Ishikawa (cell line): ENCODE data around the gene PGA4.

Experiments used
- CEBPB ChIP-seq: IDR thresholded peaks from 2 replicates; pipeline ENCODE4 v1.6.1; 2012
- CREB1 ChIP-seq: IDR thresholded peaks from 2 replicates; pipeline ENCODE4 v1.6.1; 2012; ENCODE audit warnings: low read depth
- FOXM1 ChIP-seq: IDR thresholded peaks from 2 replicates; pipeline ENCODE4 v1.6.1; 2012; ENCODE audit warnings: low read depth, borderline replicate concordance
- YY1 ChIP-seq: IDR thresholded peaks from 2 replicates; pipeline ENCODE4 v1.6.1; 2012; ENCODE audit warnings: low read depth
- TF ChIP-seq, protein P1 (sequence below): IDR thresholded peaks from 2 replicates; pipeline ENCODE4 v1.6.1; 2012; ENCODE audit warnings: low read depth, mild to moderate bottlenecking

DNA sequence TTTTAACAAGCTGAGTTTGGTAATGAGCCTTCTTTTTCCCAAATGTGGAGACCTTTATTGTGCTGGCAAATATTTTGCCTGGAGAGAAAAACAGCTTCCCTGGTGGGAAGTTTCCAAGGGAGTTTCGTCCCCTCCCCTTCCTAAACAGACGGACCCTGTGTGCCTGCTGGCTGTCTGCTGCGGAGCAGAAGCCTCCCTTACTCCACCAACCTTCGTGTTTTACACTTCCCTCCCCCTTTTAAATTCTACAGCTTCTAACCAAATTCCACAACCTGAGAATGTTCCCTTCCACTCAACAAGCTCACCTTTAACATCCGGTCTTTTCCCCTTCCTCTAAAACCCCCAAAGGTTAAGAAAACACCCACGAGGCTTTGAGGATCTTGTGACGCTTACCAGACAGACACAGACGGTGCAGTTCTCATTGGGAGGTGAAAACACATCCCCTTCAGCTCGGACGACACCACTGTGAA, 55.9 kb downstream of the PGA4 start:
- TF ChIP-seq CREB1 (no peak), FOXM1 (no peak), CEBPB (no peak), YY1 (no peak)
- TF ChIP-seq, protein P1, sequence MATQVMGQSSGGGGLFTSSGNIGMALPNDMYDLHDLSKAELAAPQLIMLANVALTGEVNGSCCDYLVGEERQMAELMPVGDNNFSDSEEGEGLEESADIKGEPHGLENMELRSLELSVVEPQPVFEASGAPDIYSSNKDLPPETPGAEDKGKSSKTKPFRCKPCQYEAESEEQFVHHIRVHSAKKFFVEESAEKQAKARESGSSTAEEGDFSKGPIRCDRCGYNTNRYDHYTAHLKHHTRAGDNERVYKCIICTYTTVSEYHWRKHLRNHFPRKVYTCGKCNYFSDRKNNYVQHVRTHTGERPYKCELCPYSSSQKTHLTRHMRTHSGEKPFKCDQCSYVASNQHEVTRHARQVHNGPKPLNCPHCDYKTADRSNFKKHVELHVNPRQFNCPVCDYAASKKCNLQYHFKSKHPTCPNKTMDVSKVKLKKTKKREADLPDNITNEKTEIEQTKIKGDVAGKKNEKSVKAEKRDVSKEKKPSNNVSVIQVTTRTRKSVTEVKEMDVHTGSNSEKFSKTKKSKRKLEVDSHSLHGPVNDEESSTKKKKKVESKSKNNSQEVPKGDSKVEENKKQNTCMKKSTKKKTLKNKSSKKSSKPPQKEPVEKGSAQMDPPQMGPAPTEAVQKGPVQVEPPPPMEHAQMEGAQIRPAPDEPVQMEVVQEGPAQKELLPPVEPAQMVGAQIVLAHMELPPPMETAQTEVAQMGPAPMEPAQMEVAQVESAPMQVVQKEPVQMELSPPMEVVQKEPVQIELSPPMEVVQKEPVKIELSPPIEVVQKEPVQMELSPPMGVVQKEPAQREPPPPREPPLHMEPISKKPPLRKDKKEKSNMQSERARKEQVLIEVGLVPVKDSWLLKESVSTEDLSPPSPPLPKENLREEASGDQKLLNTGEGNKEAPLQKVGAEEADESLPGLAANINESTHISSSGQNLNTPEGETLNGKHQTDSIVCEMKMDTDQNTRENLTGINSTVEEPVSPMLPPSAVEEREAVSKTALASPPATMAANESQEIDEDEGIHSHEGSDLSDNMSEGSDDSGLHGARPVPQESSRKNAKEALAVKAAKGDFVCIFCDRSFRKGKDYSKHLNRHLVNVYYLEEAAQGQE: no peak
